T1000 (cell line): ENCODE results near the gene FOXN1.
"Not testable (repeated sequence)": the region's sequence is repeated elsewhere in the genome, so short reads cannot be mapped to it uniquely, and the experiment has no call there.

ENCODE experiments used
- DNase-seq: peaks from one replicate; lab custom pipeline; 2025; ENCODE audit warnings: mixed read lengths; lab: John Stamatoyannopoulos, UW

Gene FOXN1

GRCh38 chr17:28505986-28506665, at the start of gene FOXN1:
TSS of gene FOXN1 (plus strand) at chr17:28506348. CDS start at chr17:28523970, 17,622 bp downstream.
- DNase-seq, result no peak

- no peak for DNase-seq
Measured at GRCh38 chr17:28457890-28458289, 48.3 kb upstream of the FOXN1 start.

GRCh38 chr17:28458881-28459280, 47.3 kb upstream of the FOXN1 start:
- not testable (repeated sequence) for DNase-seq

- DNase-seq, result no peak
Measured at GRCh38 chr17:28460901-28461300, 45.2 kb upstream of the FOXN1 start.

- DNase-seq, result no peak
Measured at GRCh38 chr17:28466001-28466400, 40.1 kb upstream of the FOXN1 start.

- DNase-seq, result no peak
Measured at GRCh38 chr17:28466521-28467048, 39.6 kb upstream of the FOXN1 start.

- DNase-seq, result no peak
Measured at GRCh38 chr17:28467456-28468025, 38.6 kb upstream of the FOXN1 start.

- DNase-seq, result not testable (repeated sequence)
Measured at GRCh38 chr17:28468033-28468735, 38.0 kb upstream of the FOXN1 start.

- no peak for DNase-seq
Measured at GRCh38 chr17:28468781-28469180, 37.4 kb upstream of the FOXN1 start.

GRCh38 chr17:28469376-28469775, 36.8 kb upstream of the FOXN1 start:
- DNase-seq, result no peak

- no peak for DNase-seq
Measured at GRCh38 chr17:28470266-28470913, 35.8 kb upstream of the FOXN1 start.

- DNase-seq, result no peak
Measured at GRCh38 chr17:28470914-28471366, 35.2 kb upstream of the FOXN1 start.

GRCh38 chr17:28471531-28472342, 34.4 kb upstream of the FOXN1 start:
- no peak for DNase-seq

GRCh38 chr17:28472871-28473497, 33.2 kb upstream of the FOXN1 start:
- DNase-seq, result no peak

- no peak for DNase-seq
Measured at GRCh38 chr17:28473542-28473941, 32.6 kb upstream of the FOXN1 start, which contains the start of gene SLC13A2. TSS of gene SLC13A2 (plus strand) at chr17:28473644. CDS start at chr17:28473713, 69 bp downstream.

GRCh38 chr17:28474111-28474531, 32.0 kb upstream of the FOXN1 start:
- no peak for DNase-seq

- DNase-seq, result no peak
Measured at GRCh38 chr17:28475151-28475900, 30.8 kb upstream of the FOXN1 start.

- no peak for DNase-seq
Measured at GRCh38 chr17:28476076-28476865, 29.9 kb upstream of the FOXN1 start.

- no peak for DNase-seq
Measured at GRCh38 chr17:28477928-28478327, 28.2 kb upstream of the FOXN1 start.
